Sigmoid colon (tissue), 4 donors: ENCODE data around the gene SH2D2A.

ENCODE experiments used
- CTCF ChIP-seq, 4 experiments: fragments of 450-650 bp in 3 of 4; fragments of 200-600 bp in 1 of 4; IDR thresholded peaks; one replicate each; pipeline ENCODE4 v1.5.1; 2016 to 2019; ENCODE audit warnings: antibody characterized with exemption in 4 of 4, mild to moderate bottlenecking in 3 of 4, moderate library complexity in 2 of 4
- POLR2AphosphoS5 ChIP-seq, 4 donors: sonication (generic); formaldehyde crosslinking; IDR thresholded peaks; one replicate each; pipeline ENCODE4 v1.6.1; 2017; ENCODE audit warnings: antibody characterized with exemption in 4 of 4

- TF ChIP-seq CTCF (IDR thresholded peaks at IDR 0.05) (no peak), POLR2AphosphoS5 (IDR thresholded peaks at IDR 0.05) (no peak)
These were observed 7.4 kb downstream of the SH2D2A start for GRCh38 chr1:156809281-156809680.
